ENCODE measurements around the gene MARK3. TPM values are rescaled to one million over a fixed set of nuclear protein-coding genes. Genes with fewer than 3 reads are reported as not detected.

The MARK3 gene
- polyA plus RNA-seq, 4 donors: 82.0 to 123 (median 101) TPM

DNA sequence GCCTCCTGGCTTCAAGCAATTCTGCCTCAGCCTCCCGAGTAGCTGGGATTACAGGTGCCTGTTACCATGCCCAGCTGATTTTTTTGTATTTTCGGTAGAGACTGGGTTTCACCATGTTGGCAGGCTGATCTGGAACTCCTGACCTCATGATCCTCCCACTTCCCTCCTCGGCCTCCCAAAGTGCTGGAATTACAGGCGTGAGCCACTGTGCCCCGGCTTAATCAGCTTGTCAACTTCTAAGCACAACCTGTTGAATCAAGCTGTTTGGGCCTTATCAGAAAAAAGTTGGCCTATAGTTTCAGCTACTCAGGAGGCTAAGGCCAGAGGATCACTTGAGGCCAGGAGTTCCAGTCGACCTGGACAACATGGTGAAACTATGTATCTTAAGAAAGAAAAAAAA is 7.9 kb downstream of the MARK3 start:
- no peak for DNase-seq (ENCODE audit: low read depth in 4 of 4, low spot score in 2 of 4)

DNA sequence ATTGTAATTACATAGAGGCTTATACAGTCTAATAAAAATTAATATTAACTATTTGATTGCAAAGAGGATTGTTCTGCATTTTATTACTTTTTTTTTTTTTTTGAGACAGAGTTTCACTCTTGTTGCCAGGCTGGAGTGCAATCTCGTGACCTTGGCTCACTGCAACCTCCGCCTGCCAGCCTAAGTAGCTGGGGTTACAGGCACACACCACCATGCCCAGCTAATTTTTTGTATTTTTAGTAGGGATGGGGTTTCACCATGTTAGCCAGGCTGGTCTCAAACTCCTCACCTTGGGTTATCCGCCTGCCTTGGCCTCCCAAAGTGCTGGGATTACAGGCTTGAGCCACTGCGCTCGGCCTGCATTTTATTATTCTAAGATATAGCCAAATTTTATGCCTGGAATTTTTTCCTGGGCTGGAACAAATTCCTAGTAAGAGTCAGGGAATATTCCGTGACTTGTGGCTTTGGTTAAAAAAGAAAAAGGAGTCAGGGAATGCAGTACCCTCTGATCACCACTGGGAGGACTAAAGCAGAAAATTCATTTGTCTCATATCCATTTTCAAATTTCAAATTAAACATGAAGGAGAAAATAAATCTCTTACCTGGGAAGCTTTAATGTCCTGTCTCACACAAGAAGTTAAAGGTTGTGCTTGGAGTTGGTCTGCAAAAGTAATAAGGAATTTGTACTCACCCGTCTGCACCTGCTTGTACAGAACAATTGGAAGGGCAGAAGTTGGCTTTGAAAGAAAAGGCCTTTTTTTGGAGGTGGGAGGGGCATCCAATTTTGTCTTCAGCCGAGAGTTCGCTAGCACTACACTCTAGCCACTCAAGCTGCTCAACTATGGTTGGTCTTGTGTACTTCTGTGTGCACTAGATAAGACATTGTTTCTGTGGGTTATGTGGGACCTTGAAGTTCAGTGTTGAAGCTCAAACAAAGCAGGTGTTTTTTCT is 8.7 kb downstream of the MARK3 start:
- DNase-seq (ENCODE audit: low read depth in 4 of 4, low spot score in 2 of 4): no peak

DNA sequence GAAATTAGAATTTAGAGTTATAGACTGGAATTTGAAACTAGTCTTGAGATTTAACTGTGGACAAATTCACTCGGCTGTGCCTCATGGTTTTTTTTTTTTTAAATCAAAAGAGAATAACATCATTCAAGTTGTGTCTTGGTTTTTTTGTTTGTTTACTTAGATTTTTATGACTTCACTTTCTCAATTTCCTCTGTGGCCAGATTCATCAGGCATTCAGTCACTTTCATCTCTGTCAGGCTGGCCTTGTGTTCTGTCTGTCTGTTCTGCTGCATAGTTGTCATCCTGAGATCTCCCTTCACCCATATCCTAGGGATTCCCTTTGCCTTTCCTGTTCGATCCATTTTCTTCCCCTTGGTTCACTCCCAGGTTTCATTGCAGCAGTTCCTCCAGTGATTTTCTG is 10.0 kb downstream of the MARK3 start:
- DNase-seq (ENCODE audit: low read depth in 4 of 4, low spot score in 2 of 4): no peak

DNA sequence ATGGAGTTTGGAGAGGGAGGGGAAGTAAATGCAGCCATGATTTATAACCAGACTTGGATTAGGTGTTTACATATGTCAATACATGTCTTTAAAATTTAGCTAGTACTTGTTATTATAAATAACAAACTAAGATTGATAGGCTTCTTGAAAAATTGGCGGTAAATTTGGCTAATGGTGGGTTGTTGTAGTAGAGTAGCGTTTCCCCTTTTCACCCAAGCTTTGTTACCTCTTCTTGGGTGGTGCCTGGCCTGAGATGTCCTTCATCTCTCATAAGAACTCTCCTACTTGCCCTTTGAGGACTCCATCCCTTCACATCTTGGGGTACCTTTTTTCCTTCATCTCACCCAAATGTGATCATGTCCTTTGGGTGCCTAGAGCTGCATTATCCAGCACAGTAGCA is 11.2 kb downstream of the MARK3 start:
- no peak for DNase-seq (ENCODE audit: low read depth in 4 of 4, low spot score in 2 of 4)

DNA sequence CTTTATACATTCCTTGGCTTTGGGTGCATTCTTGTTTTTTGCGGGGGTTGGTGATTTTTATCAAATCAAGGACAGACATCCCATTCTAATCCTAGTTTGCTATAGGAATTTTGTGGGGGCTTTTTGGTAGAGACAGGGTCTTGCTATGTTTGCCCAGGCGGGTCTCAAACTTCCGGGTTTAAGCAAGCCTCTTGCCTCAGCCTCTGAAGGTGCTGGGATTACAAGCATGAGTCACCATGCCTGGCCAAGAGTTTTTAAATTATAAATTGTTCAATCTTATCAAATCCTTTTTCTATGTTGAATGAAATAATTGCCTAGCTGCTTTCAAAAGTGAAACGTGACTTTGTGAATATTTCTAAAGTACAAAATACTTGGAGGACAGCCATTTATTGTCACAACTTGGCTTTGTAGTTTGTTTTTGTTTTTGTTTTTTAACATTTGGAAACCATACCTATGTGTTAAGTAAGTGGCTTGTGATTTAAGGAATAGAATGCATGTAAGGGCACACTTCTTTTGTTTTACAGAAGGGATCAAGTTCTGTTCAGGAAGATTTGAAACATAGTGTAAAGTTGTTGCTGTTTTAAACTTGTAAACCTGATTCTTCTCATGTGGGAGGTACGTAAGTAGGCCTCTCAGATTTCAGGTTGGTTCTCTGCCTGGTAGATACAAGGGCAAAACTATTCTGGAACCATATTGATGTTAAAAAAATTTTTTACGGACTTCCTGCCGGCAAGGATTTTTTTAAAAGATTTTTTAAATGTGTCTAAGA is 13.4 kb downstream of the MARK3 start:
- DNase-seq (ENCODE audit: low read depth in 4 of 4, low spot score in 2 of 4): no peak

DNA sequence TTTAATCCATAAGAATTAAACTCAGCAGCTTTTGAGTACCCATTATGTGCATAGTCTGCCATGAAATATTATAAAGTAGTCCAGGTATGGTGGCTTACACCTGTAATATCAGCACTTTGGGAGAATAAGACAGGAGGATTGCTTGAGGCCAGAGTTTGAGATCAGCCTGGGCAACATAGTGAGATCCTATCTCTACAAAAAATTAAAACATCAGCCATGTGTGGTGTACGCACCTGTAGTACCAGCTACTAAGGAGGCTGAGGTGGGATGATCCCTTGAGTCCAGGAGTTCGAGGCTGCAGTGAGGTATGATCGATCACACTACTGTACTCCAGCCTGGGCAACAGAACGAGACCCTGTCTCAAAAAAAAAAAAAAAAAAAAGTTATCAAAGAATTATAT is 15.3 kb downstream of the MARK3 start:
- no peak for DNase-seq (ENCODE audit: low read depth in 4 of 4, low spot score in 2 of 4)

DNA sequence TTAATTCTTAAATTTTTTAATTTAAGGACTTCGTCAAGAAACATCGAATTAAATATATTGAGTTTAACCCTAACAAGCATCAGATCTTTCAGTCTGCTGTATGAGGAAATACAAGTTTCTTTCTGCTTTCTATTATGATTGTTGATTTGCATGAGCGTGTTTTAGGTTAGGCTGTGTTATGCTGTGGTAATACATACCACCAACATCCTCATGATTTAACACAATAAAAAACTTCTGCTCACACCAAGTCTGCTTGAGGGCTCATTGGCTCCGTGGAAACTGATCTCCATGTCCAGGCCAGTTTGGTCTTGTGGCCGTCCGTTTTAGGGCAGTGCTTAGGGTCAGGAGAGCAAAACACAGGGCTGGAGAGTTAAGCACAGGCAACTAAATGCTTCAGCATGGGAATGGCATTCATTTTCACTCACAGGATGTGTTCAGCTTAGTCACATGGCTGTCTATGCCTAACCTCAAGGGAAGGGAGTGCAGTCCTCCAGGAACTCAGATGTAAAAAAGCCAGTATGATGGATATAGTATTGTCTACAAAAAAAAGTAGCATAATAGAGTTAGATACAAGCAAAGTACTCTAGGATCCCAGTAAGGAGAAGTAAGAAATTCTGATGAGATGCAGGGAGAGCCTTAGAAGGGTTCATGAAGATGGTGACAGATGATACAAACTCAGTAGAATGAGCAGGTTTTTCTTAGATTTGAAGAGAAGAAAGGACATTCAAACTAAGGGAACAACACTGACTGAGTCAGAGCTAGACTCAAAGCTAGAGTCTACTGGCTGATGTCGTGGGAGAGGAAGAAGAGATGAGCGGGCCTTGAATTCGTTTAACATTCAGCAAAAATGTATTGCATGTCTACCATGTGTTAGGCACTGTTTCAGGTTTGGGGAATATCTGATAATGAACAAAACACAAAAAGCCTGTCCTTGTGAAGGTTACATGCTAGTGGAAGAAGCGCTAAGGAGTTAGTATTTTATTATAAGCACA is 16.3 kb downstream of the MARK3 start:
- DNase-seq (ENCODE audit: low read depth in 4 of 4, low spot score in 2 of 4): no peak

DNA sequence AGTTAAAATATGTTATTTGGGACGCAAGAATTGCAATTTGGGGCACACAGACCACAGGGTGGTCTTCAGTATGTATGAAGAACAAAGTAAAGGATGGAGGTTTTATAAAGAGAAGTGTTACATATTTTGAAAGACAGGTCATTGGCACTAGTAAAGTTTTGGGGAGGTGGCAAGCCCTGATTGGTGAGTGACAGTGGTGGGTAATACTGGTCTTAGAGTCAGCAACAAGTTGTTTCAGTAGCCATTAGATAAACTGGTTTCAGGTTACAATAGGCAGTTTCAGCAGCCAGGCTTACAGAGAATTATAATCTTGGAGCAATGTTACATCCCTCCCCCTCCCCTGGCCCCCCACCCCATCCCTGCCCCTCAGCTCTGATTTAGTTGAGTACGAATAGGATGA is 17.5 kb downstream of the MARK3 start:
- no peak for DNase-seq (ENCODE audit: low read depth in 4 of 4, low spot score in 2 of 4)

DNA sequence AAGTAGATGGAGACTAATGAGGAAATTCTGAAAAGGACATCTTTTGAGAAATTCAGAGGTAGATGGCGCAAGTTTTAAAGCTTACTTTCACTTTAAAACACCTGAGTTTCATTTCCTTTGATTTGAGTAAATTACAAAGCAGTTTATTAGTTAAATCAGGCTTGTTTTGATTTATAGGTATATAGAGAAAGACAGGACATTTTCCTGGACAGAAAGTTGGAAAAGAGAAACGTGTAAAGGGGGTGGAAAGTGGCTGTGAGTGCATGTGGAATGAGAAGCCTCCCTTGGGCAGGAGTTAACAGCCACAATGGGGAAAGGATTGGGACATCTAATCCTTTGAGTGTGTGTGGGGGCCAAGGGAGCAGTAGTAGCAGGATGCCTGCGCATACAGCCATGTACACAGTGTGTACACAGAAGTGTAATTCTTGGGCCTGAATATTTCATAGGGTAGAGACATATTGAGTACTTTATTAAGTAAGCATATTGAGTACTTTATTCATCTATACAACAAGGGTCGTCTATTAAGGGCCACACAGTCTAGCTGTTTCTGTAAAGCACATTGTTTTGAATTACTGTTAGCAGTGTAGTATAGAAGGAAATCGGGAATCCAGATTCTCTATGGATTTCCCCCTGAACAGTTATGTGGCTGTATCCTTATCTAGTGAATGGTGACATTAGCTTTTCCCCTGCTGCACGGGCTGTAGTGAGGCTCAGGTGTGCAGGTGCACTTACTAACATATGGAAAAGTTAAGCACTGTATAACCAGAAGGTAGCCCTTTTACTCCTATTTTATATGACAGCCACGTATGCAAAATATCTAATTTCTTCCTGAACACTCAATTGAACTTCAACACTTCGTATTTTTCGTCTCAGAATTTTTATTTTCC is 19.1 kb downstream of the MARK3 start:
- no peak for DNase-seq (ENCODE audit: low read depth in 4 of 4, low spot score in 2 of 4)

DNA sequence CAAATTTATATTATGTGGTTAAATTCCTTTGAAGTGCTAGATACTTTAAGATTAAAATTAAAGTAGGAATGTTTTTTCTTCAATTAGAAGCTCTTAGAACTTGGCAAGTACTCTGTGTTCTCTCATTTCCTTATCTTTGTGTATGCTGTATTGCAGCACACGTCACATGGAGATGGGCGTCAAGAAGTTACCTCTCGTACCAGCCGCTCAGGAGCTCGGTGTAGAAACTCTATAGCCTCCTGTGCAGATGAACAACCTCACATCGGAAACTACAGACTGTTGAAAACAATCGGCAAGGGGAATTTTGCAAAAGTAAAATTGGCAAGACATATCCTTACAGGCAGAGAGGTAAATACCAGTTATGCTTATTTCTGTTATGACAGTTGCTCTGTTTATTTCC is 19.7 kb downstream of the MARK3 start:
- no peak for DNase-seq (ENCODE audit: low read depth in 4 of 4, low spot score in 2 of 4)

DNA sequence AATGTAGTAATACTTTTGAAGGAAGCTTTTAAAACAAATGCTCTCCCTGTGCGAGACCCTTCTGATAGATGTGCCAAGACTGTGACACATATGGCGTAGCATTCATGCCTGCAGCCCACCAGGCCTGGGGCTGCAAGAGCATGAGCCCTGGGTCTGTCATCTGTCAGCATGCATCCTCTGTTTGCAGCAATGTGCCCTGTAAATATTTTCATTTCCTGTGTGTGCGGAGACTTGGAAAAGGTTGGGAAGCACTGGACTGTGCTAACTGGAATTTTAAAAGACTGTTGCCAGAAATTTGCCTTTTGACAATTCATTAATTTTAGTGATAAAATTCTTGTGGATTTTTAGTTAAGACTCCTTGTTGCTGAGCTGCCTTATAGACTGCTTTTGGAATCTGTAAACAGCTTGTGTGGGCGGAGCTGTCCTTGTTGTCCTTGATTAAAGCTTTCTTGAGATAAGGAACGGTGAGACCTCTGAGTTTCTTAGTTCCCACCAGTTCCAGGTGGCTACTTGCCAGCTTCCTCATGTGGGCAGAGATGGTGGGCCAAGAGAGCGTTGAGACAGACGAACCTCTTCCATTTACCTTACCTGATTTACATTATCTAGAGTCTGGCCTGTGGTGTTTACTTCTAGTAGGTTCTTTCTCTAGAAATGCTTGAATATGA is 23.4 kb downstream of the MARK3 start:
- DNase-seq (ENCODE audit: low read depth in 4 of 4, low spot score in 2 of 4): no peak

DNA sequence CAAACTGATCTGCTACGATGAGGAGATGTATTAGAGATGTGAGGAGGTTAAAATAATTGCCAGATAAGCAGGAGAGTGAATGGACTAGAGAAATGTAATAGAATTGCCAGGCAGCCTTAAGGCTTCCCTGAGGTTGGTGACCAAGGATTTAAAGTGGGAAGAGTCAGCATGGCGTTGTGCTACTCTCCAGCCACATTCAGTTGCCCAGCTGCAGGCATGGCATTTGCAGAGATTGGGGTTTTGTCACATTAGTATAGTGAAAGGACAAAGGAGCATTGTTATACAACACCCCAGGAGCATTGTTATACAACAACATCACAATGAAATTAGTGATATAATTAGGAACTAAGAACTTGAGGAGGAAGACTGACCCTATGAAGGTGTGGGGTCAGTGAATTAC is 31.7 kb downstream of the MARK3 start:
- no peak for DNase-seq (ENCODE audit: low read depth in 4 of 4, low spot score in 2 of 4)

DNA sequence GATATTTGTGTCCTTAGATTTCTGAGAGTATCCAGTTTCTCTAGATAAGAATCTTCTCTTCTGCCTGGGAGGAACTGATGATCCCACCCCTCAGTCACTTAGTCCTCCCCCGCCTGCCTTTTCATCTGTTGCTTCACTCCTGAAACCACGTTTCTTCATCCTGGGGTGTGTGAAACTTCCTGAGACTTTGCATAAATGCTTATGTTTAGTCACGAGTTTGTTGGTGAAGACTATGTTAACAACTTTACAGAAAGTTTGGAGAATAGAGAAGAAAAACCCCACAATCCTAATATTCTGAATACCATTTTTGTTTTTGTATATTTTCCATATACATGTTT is 33.2 kb downstream of the MARK3 start:
- no peak for DNase-seq (ENCODE audit: low read depth in 4 of 4, low spot score in 2 of 4)

DNA sequence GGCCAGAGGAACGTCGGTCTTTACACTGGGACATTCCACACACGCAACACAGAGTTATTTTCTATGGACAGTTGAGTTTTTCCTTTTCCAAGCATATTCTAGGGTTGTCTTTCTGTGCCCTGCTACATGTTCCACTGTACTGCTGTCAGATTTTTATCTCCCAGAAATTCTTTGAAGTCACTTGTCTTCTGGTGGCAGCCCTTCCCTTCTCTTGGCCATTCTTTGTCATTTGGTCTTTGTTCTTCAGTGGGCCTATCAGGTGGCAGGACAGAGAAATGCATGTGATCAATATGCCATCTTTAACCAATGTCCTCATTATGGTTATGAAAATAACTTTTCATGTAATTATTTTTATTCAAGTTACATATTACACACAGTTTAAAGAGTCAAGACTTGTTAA is 36.3 kb downstream of the MARK3 start:
- DNase-seq (ENCODE audit: low read depth in 4 of 4, low spot score in 2 of 4): no peak

DNA sequence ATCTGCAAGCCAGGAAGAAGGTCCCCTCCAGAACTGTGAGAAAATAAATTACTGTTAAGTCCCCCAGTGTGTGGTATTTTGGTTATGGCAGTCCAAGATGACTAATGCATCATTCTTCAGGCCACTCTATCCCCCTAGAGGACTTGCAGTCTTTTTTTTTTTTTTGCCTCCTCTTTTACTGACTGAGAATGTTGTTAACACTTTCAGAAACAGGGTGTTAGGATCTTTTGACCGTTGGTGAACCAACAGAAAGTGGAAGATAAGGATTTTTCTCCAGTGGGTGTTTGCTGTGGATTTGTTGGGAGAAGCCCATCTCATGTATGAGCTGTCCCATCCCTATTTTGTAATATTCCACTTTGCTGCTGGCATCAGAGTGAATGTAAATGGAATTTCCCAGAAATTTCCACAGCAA is 37.8 kb downstream of the MARK3 start:
- DNase-seq (ENCODE audit: low read depth in 4 of 4, low spot score in 2 of 4): no peak

DNA sequence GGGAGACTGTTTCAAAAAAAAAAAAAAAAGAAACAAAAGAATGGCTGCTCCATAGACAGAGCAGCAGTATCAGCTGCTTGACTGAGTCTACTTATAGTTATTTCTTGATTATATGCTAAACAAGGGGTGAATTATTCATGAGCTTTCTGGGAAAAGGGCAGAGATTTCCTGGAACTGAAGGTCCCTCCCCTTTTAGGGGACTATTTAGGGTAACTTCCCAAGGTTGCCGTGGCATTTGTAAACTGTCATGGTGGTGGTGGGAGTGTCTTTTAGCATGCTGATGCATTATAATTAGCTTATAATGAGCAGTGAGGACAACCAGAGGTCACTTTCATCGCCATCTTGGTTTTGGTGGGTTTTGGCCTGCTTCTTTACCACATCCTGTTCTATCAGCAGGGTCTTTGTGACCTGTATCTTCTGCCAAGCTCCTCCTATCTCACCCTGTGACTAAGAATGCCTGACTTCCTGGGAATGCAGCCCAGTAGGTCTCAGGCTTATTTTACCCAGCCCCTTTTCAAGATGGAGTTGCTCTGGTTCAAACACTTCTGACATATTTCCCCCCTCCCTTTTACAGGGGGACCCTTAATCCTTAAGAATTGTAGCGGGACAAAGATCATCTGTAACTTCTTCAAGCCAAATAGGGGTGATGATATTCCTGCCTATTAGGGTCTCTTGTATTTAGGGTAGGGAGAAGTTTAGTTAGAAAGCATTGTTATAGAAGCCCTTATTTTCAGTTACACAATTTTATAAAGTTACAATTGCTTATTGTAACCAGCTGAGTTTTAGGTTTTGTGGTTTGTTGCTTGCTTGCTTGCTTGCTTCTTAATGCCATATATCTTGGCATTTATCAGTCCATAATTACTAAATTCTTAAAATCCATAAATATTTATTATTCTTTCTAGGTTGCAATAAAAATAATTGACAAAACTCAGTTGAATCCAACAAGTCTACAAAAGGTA is 42.5 kb downstream of the MARK3 start:
- no peak for DNase-seq (ENCODE audit: low read depth in 4 of 4, low spot score in 2 of 4)

DNA sequence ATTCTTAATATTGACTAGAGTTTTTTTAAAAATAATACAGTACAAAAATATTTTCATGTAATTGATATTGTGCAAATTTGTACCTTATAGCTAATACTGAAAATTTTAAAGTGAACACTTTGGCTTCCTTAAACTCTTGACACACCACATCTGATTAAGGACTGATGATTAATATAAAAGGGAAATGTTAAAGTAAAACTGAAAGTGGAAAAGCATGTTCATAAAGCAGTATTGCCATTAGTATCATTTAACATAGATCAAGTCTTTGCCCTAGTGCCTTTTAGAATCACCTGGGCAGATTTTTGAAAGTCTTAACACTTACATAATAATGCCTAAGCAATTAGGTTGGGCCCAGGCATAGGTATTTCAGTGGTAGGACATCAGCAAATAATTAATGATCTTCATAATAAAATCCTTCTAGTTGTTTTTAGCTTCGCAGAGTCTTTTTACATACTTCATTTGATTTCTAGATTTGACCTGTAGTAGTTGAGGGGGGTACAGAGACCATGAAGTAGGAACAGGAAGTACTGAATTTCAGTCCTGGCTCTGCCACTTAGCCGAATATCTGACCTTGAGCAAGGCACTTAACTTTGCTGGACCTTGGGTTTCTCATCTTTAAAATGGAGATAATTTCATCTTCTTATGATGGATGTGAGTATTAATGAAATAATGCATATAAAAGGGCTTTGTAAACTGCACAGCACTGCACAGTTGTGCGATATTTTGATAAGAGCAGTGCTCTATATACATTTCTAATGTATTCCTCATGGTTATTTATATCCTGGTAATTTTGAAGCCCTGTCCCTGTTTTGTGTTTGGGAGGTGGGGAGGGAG is 43.7 kb downstream of the MARK3 start:
- no peak for DNase-seq (ENCODE audit: low read depth in 4 of 4, low spot score in 2 of 4)

All from left renal cortex interstitium (tissue), 4 donors.